Glutamatergic neuron (in vitro differentiated cells): ENCODE results near the gene CARNS1. TPM values are rescaled to one million over a fixed set of nuclear protein-coding genes. Genes with fewer than 3 reads are reported as not detected.

ENCODE experiments used
- DNase-seq: peaks from one replicate; pipeline ENCODE4 v3.0.0; 2022
- H3K27ac Mint-ChIP-seq: one replicate; pipeline ENCODE4 v1.8.0; 2020; ENCODE audit warnings: mild to moderate bottlenecking, mixed read lengths, inconsistent platforms; ENCODE audit not compliant: unreplicated experiment
- H3K27me3 Mint-ChIP-seq: one replicate; pipeline ENCODE4 v1.8.0; 2020; ENCODE audit warnings: mild to moderate bottlenecking, moderate library complexity, mixed read lengths, inconsistent platforms; ENCODE audit not compliant: unreplicated experiment
- H3K36me3 Mint-ChIP-seq: one replicate; pipeline ENCODE4 v1.8.0; 2020; ENCODE audit warnings: mild to moderate bottlenecking, mixed read lengths, inconsistent platforms; ENCODE audit not compliant: unreplicated experiment
- H3K4me1 Mint-ChIP-seq: one replicate; pipeline ENCODE4 v1.8.0; 2020; ENCODE audit warnings: mild to moderate bottlenecking, low read depth, mixed read lengths, inconsistent platforms; ENCODE audit not compliant: unreplicated experiment
- H3K4me3 Mint-ChIP-seq: one replicate; pipeline ENCODE4 v1.8.0; 2020; ENCODE audit warnings: mild to moderate bottlenecking, mixed read lengths, inconsistent platforms; ENCODE audit not compliant: unreplicated experiment
- H3K9me3 Mint-ChIP-seq: one replicate; pipeline ENCODE4 v1.8.0; 2020; ENCODE audit warnings: mild to moderate bottlenecking, moderate library complexity, mixed read lengths, inconsistent platforms; ENCODE audit not compliant: unreplicated experiment
- CTCF ChIP-seq: fragments of 200-600 bp; sonication (generic); IDR thresholded peaks from one replicate; pipeline ENCODE4 v1.5.0; 2021; ENCODE audit not compliant: partially characterized antibody, unreplicated experiment
- total RNA-seq: library from RNA; stranded (reverse); fragmentation: NEBNext Ultra II Directional; extraction: Animal tissue kit (Norgen Biotek cat#: 25700); gene quantifications from one replicate; pipeline ENCODE4 v1.2.1, GENCODE V29; 2021; ENCODE audit not compliant: unreplicated experiment

CARNS1 gene
- total RNA-seq, 1 donor from 2014 or later: 0.07 TPM

- TF ChIP-seq CTCF: no peak
- H3K27me3 Mint-ChIP-seq: peaks cover 7% of the 10 kb centered on the region
- H3K4me1 Mint-ChIP-seq: peaks cover 4% of the 10 kb centered on the region
- no peak for DNase-seq
- H3K36me3 Mint-ChIP-seq: no peaks in the 10 kb centered on the region
- peaks cover 7% of the 10 kb centered on the region for H3K9me3 Mint-ChIP-seq
- H3K4me3 Mint-ChIP-seq: no peak overlapping the region
- H3K27ac Mint-ChIP-seq: no peak overlapping the region
Observed at GRCh38 chr11:67466367-67466766, 50.9 kb downstream of the CARNS1 start.

- Mint-ChIP-seq H3K36me3 (no peaks in the 10 kb centered on the region), H3K27ac (no peak overlapping the region), H3K27me3 (peaks cover 8% of the 10 kb centered on the region), H3K4me1 (peaks cover 4% of the 10 kb centered on the region), H3K4me3 (peak overlapping the region; percentile 89), H3K9me3 (peaks cover 7% of the 10 kb centered on the region)
- no peak for DNase-seq
- TF ChIP-seq CTCF: no peak
Observed at GRCh38 chr11:67466962-67467771, 51.7 kb downstream of the CARNS1 start.

GRCh38 chr11:67468056-67468455 lies 52.6 kb downstream of the CARNS1 start:
- Mint-ChIP-seq H3K27me3 (peaks cover 8% of the 10 kb centered on the region), H3K36me3 (no peaks in the 10 kb centered on the region), H3K4me3 (peak overlapping the region; percentile 89), H3K27ac (peak overlapping the region; percentile 84), H3K4me1 (peaks cover 4% of the 10 kb centered on the region), H3K9me3 (peaks cover 7% of the 10 kb centered on the region)
- DNase-seq: no peak
- TF ChIP-seq CTCF: no peak

- no peak for DNase-seq
- Mint-ChIP-seq H3K36me3 (no peaks in the 10 kb centered on the region), H3K9me3 (peaks cover 7% of the 10 kb centered on the region), H3K4me3 (peak overlapping the region; percentile 89), H3K4me1 (peaks cover 4% of the 10 kb centered on the region), H3K27ac (peak overlapping the region; percentile 84), H3K27me3 (peaks cover 8% of the 10 kb centered on the region)
- no peak for TF ChIP-seq CTCF
Observed at GRCh38 chr11:67468456-67468758, 52.9 kb downstream of the CARNS1 start.

GRCh38 chr11:67468759-67469507 lies 53.5 kb downstream of the CARNS1 start, which contains the start of gene TMEM134:
TSS of gene TMEM134 (minus strand) at chr11:67469251. CDS start at chr11:67469192, 59 bp downstream.
- H3K4me1 Mint-ChIP-seq: peaks cover 4% of the 10 kb centered on the region
- no peaks in the 10 kb centered on the region for H3K36me3 Mint-ChIP-seq
- peak within 1 kb of the TSS; percentile 84 for H3K27ac Mint-ChIP-seq
- DNase-seq: peak; percentile 95
- peaks cover 8% of the 10 kb centered on the region for H3K27me3 Mint-ChIP-seq
- H3K4me3 Mint-ChIP-seq: peak within 1 kb of the TSS; percentile 89
- H3K9me3 Mint-ChIP-seq: peaks cover 7% of the 10 kb centered on the region
- no peak for TF ChIP-seq CTCF
